Measurements from ENCODE around the gene FRAT1. TPM values are rescaled to one million over a fixed set of nuclear protein-coding genes. Genes with fewer than 3 reads are reported as not detected.

Gene FRAT1
- total and polyA plus RNA-seq, 2 of the 13 experiments (the other 11 are each of a cell fraction or from before 2014, with no cell fraction given) = 1.7 to 2.3 TPM

- TF ChIP-seq ZBTB39 (CRISPR knock-in tag; IDR thresholded peaks at IDR 0.05) (peak; percentile 89), RXRA (CRISPR knock-in tag; IDR thresholded peaks at IDR 0.05) (peak; percentile 69; the same call in 1 of the 2 replicates), ZNF136 (CRISPR knock-in tag; IDR thresholded peaks at IDR 0.05; ENCODE audit: low read depth) (peak; percentile 45; the same call in 1 of the 2 replicates), ZZZ3 (CRISPR knock-in tag; IDR thresholded peaks at IDR 0.05; ENCODE audit: borderline replicate concordance) (no peak), ZNF740 (CRISPR knock-in tag; IDR thresholded peaks at IDR 0.05) (peak; percentile 62; the same call in 1 of the 2 replicates), ZBTB7B (CRISPR knock-in tag; IDR thresholded peaks at IDR 0.05) (peak; percentile 67; the same call in 1 of the 2 replicates), TBX2 (CRISPR knock-in tag; IDR thresholded peaks at IDR 0.05; ENCODE audit: borderline replicate concordance) (peak; percentile 73), DRAP1 (CRISPR knock-in tag; IDR thresholded peaks at IDR 0.05) (peak; percentile 35; the same call in 1 of the 2 replicates), MAFF (IDR thresholded peaks at IDR 0.05; ENCODE audit: low read depth, low read length) (0 out of 2 replicates have a peak, but pooled peaks have one; percentile 11), NFKB2 (CRISPR knock-in tag; IDR thresholded peaks at IDR 0.05; ENCODE audit: borderline replicate concordance) (no peak), ZNF709 (CRISPR knock-in tag; IDR thresholded peaks at IDR 0.05) (peak; percentile 21; the same call in 1 of the 2 replicates), HHEX (CRISPR knock-in tag; IDR thresholded peaks at IDR 0.05) (peak; percentile 24; the same call in 1 of the 2 replicates), PCBP1 (IDR thresholded peaks at IDR 0.05; ENCODE audit: borderline replicate concordance, low read depth, low read length) (no peak), ZNF644 (CRISPR knock-in tag; IDR thresholded peaks at IDR 0.05; ENCODE audit: low read depth) (no peak), ZNF317 (CRISPR knock-in tag; IDR thresholded peaks at IDR 0.05) (no peak), HNF1A (IDR thresholded peaks at IDR 0.05; ENCODE audit: low read depth) (peak; percentile 60), HNF1A (CRISPR knock-in tag; IDR thresholded peaks at IDR 0.05; ENCODE audit: borderline replicate concordance) (peak; percentile 70; the same call in 1 of the 2 replicates), ZSCAN20 (CRISPR knock-in tag; IDR thresholded peaks at IDR 0.05; ENCODE audit: borderline replicate concordance) (0 out of 2 replicates have a peak, but pooled peaks have one; percentile 24), ONECUT2 (CRISPR knock-in tag; IDR thresholded peaks at IDR 0.05) (peak; percentile 76), PPARG (CRISPR knock-in tag; conservative IDR thresholded peaks at IDR 0.05) (peak; percentile 91), SPEN (CRISPR knock-in tag; IDR thresholded peaks at IDR 0.05; ENCODE audit: low read depth) (no peak), KAT8 (CRISPR knock-in tag; IDR thresholded peaks at IDR 0.05) (peak; percentile 60; the same call in 1 of the 2 replicates)
Observed at GRCh38 chr10:97327348-97328294, 8.6 kb downstream of the FRAT1 start (continued).

All from HepG2 (cell line).